Activated T-helper 17 cell treated with anti-CD3 and anti-CD28 coated beads, Interleukin-2, amount 50 U/mL, for 72 hours (primary cell): ENCODE results near the gene CCDC122. TPM values are rescaled to one million over a fixed set of nuclear protein-coding genes. Genes with fewer than 3 reads are reported as not detected.

Experiments used
- ATAC-seq: fragments of 150-1000 bp; cut with Tn5 transposase; replicated peaks from 2 replicates; pipeline ENCODE4 v1.10.0; 2021; ENCODE audit warnings: mild to moderate bottlenecking, moderate library complexity
- H3K27ac Mint-ChIP-seq: one replicate; pipeline ENCODE4 v1.8.0; 2022; ENCODE audit warnings: mixed read lengths
- H3K27me3 Mint-ChIP-seq: one replicate; pipeline ENCODE4 v1.8.0; 2022; ENCODE audit warnings: mixed read lengths
- H3K36me3 Mint-ChIP-seq: one replicate; pipeline ENCODE4 v1.8.0; 2022; ENCODE audit warnings: low read depth, mild to moderate bottlenecking, mixed read lengths
- H3K4me1 Mint-ChIP-seq: one replicate; pipeline ENCODE4 v1.8.0; 2022; ENCODE audit warnings: mixed read lengths
- H3K4me3 Mint-ChIP-seq: one replicate; pipeline ENCODE4 v1.8.0; 2022; ENCODE audit warnings: mild to moderate bottlenecking, mixed read lengths
- H3K9me3 Mint-ChIP-seq: one replicate; pipeline ENCODE4 v1.8.0; 2022; ENCODE audit warnings: mixed read lengths
- total RNA-seq, 2 donors: library from RNA; stranded (reverse); gene quantifications; one replicate each; pipeline ENCODE4 v1.2.3, GENCODE V29; 2022

The CCDC122 gene
- total RNA-seq, 2 donors from 2014 or later, result 0.30 to 1.6 TPM

- Mint-ChIP-seq H3K4me1 (peaks cover 10% of the 10 kb centered on the region), H3K27ac (no peak overlapping the region), H3K4me3 (no peak overlapping the region), H3K9me3 (no peaks in the 10 kb centered on the region), H3K27me3 (no peaks in the 10 kb centered on the region), H3K36me3 (peaks cover 50% of the 10 kb centered on the region)
- ATAC-seq, result no peak
These were observed 4.7 kb upstream of the CCDC122 start for GRCh38 chr13:43884222-43884621.

GRCh38 chr13:43883631-43884030 is 4.1 kb upstream of the CCDC122 start:
- Mint-ChIP-seq H3K4me1 (peaks cover 11% of the 10 kb centered on the region), H3K27me3 (no peaks in the 10 kb centered on the region), H3K9me3 (no peaks in the 10 kb centered on the region), H3K27ac (no peak overlapping the region), H3K4me3 (no peak overlapping the region), H3K36me3 (peaks cover 48% of the 10 kb centered on the region)
- ATAC-seq, result no peak

- Mint-ChIP-seq H3K36me3 (peaks cover 48% of the 10 kb centered on the region), H3K4me1 (peaks cover 16% of the 10 kb centered on the region), H3K27ac (no peak overlapping the region), H3K27me3 (no peaks in the 10 kb centered on the region), H3K9me3 (no peaks in the 10 kb centered on the region), H3K4me3 (peak overlapping the region; percentile 92)
- ATAC-seq, result no peak
These were observed 2.0 kb upstream of the CCDC122 start for GRCh38 chr13:43881580-43881979.

GRCh38 chr13:43880926-43881325 is 1.4 kb upstream of the CCDC122 start:
- H3K27ac Mint-ChIP-seq, result no peak overlapping the region
- peaks cover 48% of the 10 kb centered on the region for H3K36me3 Mint-ChIP-seq

GRCh38 chr13:43880214-43880855 is 795 bp upstream of the CCDC122 start:
- peak overlapping the region; percentile 92 for H3K4me3 Mint-ChIP-seq
- H3K27ac Mint-ChIP-seq, result peak overlapping the region; percentile 75
- peaks cover 16% of the 10 kb centered on the region for H3K4me1 Mint-ChIP-seq
- no peaks in the 10 kb centered on the region for H3K27me3 Mint-ChIP-seq
- peaks cover 42% of the 10 kb centered on the region for H3K36me3 Mint-ChIP-seq
- no peak for ATAC-seq
- no peaks in the 10 kb centered on the region for H3K9me3 Mint-ChIP-seq

More at GRCh38 chr13:43880926-43881325, 1.4 kb upstream of the CCDC122 start:
- H3K4me3 Mint-ChIP-seq, result peak overlapping the region; percentile 92
- peaks cover 16% of the 10 kb centered on the region for H3K4me1 Mint-ChIP-seq
- H3K9me3 Mint-ChIP-seq, result no peaks in the 10 kb centered on the region
- ATAC-seq, result no peak
- H3K27me3 Mint-ChIP-seq, result no peaks in the 10 kb centered on the region

GRCh38 chr13:43879755-43880181 is 228 bp upstream of the CCDC122 start, which contains the start of gene LACC1:
TSS of gene LACC1 (plus strand) at chr13:43879904. CDS start at chr13:43880986, 1,082 bp downstream.
- Mint-ChIP-seq H3K9me3 (no peaks in the 10 kb centered on the region), H3K36me3 (peaks cover 37% of the 10 kb centered on the region), H3K27me3 (no peaks in the 10 kb centered on the region), H3K4me3 (peak within 1 kb of the TSS; percentile 92), H3K27ac (peak within 1 kb of the TSS; percentile 75), H3K4me1 (peaks cover 16% of the 10 kb centered on the region)
- peak; percentile 53 for ATAC-seq

- Mint-ChIP-seq H3K4me1 (peaks cover 16% of the 10 kb centered on the region), H3K27ac (no peak overlapping the region), H3K4me3 (peak overlapping the region; percentile 92), H3K9me3 (no peaks in the 10 kb centered on the region), H3K36me3 (peaks cover 26% of the 10 kb centered on the region), H3K27me3 (no peaks in the 10 kb centered on the region)
- no peak for ATAC-seq
These were observed 1.8 kb downstream of the CCDC122 start for GRCh38 chr13:43877766-43878165.

GRCh38 chr13:43877326-43877725 is 2.2 kb downstream of the CCDC122 start:
- Mint-ChIP-seq H3K4me1 (peaks cover 16% of the 10 kb centered on the region), H3K27me3 (no peaks in the 10 kb centered on the region), H3K36me3 (peaks cover 26% of the 10 kb centered on the region), H3K9me3 (no peaks in the 10 kb centered on the region), H3K27ac (no peak overlapping the region), H3K4me3 (peak overlapping the region; percentile 92)
- ATAC-seq, result no peak

- no peak overlapping the region for H3K4me3 Mint-ChIP-seq
- H3K4me1 Mint-ChIP-seq, result peaks cover 16% of the 10 kb centered on the region
These were observed 3.2 kb downstream of the CCDC122 start for GRCh38 chr13:43876366-43876765.

GRCh38 chr13:43874504-43875092 is 4.9 kb downstream of the CCDC122 start:
- Mint-ChIP-seq H3K4me3 (no peak overlapping the region), H3K27me3 (no peaks in the 10 kb centered on the region), H3K4me1 (peaks cover 6% of the 10 kb centered on the region), H3K27ac (no peak overlapping the region), H3K36me3 (no peaks in the 10 kb centered on the region), H3K9me3 (no peaks in the 10 kb centered on the region)
- no peak for ATAC-seq

More at GRCh38 chr13:43876366-43876765, 3.2 kb downstream of the CCDC122 start:
- no peaks in the 10 kb centered on the region for H3K27me3 Mint-ChIP-seq
- H3K36me3 Mint-ChIP-seq, result peaks cover 16% of the 10 kb centered on the region
- no peak overlapping the region for H3K27ac Mint-ChIP-seq
- ATAC-seq, result no peak
- no peaks in the 10 kb centered on the region for H3K9me3 Mint-ChIP-seq

GRCh38 chr13:43872181-43872580 is 7.4 kb downstream of the CCDC122 start:
- no peak overlapping the region for H3K4me3 Mint-ChIP-seq
- ATAC-seq, result no peak
- no peaks in the 10 kb centered on the region for H3K27me3 Mint-ChIP-seq
- H3K36me3 Mint-ChIP-seq, result no peaks in the 10 kb centered on the region
- H3K9me3 Mint-ChIP-seq, result no peaks in the 10 kb centered on the region
- no peak overlapping the region for H3K27ac Mint-ChIP-seq
- H3K4me1 Mint-ChIP-seq, result no peaks in the 10 kb centered on the region

- no peak for ATAC-seq
- Mint-ChIP-seq H3K36me3 (no peaks in the 10 kb centered on the region), H3K9me3 (no peaks in the 10 kb centered on the region), H3K27ac (no peak overlapping the region), H3K4me3 (no peak overlapping the region), H3K27me3 (no peaks in the 10 kb centered on the region), H3K4me1 (no peaks in the 10 kb centered on the region)
These were observed 13.6 kb downstream of the CCDC122 start for GRCh38 chr13:43865892-43866291.

- Mint-ChIP-seq H3K27ac (no peak overlapping the region), H3K36me3 (no peaks in the 10 kb centered on the region), H3K4me3 (no peak overlapping the region), H3K4me1 (no peaks in the 10 kb centered on the region), H3K9me3 (no peaks in the 10 kb centered on the region), H3K27me3 (no peaks in the 10 kb centered on the region)
- ATAC-seq, result no peak
These were observed 14.6 kb downstream of the CCDC122 start for GRCh38 chr13:43864921-43865320.

- H3K9me3 Mint-ChIP-seq, result no peaks in the 10 kb centered on the region
- no peak overlapping the region for H3K4me3 Mint-ChIP-seq
- no peaks in the 10 kb centered on the region for H3K27me3 Mint-ChIP-seq
- ATAC-seq, result no peak
- no peak overlapping the region for H3K27ac Mint-ChIP-seq
- no peaks in the 10 kb centered on the region for H3K4me1 Mint-ChIP-seq
- H3K36me3 Mint-ChIP-seq, result no peaks in the 10 kb centered on the region
These were observed 17.7 kb downstream of the CCDC122 start for GRCh38 chr13:43861863-43862262.

- Mint-ChIP-seq H3K4me1 (no peaks in the 10 kb centered on the region), H3K9me3 (peaks cover 47% of the 10 kb centered on the region), H3K27ac (no peak overlapping the region), H3K36me3 (peaks cover 54% of the 10 kb centered on the region), H3K4me3 (no peak overlapping the region), H3K27me3 (no peaks in the 10 kb centered on the region)
- ATAC-seq, result no peak
These were observed 26.6 kb downstream of the CCDC122 start for GRCh38 chr13:43852923-43853404.
